ENCODE measurements around the gene DLG2.

Gene DLG2

DNA sequence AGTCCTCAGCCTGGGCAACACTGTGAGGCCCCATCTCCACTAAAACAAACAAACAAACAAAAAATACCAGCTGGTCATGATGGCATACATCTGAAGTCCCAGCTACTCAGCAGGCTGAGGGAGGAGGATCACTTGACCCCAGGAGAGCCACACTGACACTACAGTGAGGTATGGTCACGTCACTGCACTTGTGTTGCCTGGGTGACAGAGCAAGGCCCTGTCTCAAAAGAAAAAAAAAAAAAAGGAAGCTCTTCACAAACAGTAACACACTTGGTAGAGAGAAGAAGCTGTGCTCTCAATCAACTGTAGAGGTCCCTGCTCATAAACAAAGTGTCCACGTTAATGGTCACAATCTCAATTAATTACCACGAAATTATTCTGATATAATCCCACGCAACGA lies 1939.4 kb downstream of the DLG2 start:
- Histone ChIP-seq H3K27me3 (ENCODE audit: insufficient read depth, poor library complexity, severe bottlenecking) (no peaks in the 10 kb centered on the region), H3K27ac (replicated peaks) (no peak overlapping the region), H3K4me3 (replicated peaks; ENCODE audit: insufficient read depth, low read length) (no peak overlapping the region)
- TF ChIP-seq CTCF (IDR thresholded peaks at IDR 0.05; ENCODE audit: insufficient read depth, low read length) (no peak), SPI1 (IDR thresholded peaks at IDR 0.05; ENCODE audit: borderline replicate concordance, low read depth) (no peak), GABPA (IDR thresholded peaks at IDR 0.05; ENCODE audit: low read depth) (no peak), POLR2AphosphoS5 (IDR thresholded peaks at IDR 0.05; ENCODE audit: low read depth) (no peak)
- TF ChIP-seq, protein P1, sequence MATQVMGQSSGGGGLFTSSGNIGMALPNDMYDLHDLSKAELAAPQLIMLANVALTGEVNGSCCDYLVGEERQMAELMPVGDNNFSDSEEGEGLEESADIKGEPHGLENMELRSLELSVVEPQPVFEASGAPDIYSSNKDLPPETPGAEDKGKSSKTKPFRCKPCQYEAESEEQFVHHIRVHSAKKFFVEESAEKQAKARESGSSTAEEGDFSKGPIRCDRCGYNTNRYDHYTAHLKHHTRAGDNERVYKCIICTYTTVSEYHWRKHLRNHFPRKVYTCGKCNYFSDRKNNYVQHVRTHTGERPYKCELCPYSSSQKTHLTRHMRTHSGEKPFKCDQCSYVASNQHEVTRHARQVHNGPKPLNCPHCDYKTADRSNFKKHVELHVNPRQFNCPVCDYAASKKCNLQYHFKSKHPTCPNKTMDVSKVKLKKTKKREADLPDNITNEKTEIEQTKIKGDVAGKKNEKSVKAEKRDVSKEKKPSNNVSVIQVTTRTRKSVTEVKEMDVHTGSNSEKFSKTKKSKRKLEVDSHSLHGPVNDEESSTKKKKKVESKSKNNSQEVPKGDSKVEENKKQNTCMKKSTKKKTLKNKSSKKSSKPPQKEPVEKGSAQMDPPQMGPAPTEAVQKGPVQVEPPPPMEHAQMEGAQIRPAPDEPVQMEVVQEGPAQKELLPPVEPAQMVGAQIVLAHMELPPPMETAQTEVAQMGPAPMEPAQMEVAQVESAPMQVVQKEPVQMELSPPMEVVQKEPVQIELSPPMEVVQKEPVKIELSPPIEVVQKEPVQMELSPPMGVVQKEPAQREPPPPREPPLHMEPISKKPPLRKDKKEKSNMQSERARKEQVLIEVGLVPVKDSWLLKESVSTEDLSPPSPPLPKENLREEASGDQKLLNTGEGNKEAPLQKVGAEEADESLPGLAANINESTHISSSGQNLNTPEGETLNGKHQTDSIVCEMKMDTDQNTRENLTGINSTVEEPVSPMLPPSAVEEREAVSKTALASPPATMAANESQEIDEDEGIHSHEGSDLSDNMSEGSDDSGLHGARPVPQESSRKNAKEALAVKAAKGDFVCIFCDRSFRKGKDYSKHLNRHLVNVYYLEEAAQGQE (IDR thresholded peaks at IDR 0.05; ENCODE audit: insufficient replicate concordance, low read depth), result no peak
- DNase-seq (ENCODE audit: low read depth in 1 of 2, low spot score in 1 of 2), result no peak

DNA sequence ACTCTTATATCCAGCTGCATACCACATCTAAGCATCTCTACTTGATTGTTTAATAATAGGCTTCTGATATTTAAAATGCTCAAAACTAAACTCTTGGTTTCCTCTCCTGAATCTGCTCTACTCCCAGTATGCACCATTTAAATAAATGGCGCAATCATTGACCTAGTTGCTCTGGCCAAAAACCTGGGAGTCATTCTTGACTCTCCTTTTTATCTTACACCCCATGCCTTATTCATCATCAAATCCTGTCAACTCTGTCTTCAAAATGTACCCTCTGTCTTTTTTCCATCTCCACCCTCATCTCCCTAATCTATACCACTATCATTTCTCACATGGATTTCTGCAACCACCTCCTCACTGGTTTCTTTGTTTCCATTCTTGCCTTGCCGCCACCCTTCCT lies 1941.4 kb downstream of the DLG2 start:
- Histone ChIP-seq H3K4me3 (replicated peaks; ENCODE audit: insufficient read depth, low read length) (no peak overlapping the region), H3K27me3 (ENCODE audit: insufficient read depth, poor library complexity, severe bottlenecking) (no peaks in the 10 kb centered on the region), H3K27ac (replicated peaks) (no peak overlapping the region)
- DNase-seq (ENCODE audit: low read depth in 1 of 2, low spot score in 1 of 2), result no peak
- TF ChIP-seq POLR2AphosphoS5 (IDR thresholded peaks at IDR 0.05; ENCODE audit: low read depth), result no peak

DNA sequence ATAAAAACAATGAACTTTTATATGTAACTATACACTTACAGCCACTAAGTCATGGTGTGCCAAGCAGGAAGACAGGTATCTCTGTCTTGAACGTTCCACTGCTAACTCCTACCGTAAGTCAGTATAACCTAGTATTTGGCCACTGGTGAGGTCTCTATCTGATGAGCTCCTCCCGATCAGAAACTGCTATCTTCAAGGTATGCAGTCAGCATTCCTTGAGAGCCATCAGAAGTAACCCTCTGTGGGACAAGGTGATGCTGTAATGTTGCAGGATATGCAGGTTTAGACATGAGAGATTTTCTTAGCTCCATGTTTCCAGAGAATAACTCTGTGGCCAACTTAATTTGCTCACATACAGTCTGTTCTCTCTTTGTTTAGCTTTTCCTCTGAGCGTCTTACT lies 1943.1 kb downstream of the DLG2 start:
- DNase-seq (ENCODE audit: low read depth in 1 of 2, low spot score in 1 of 2), result no peak
- Histone ChIP-seq H3K27me3 (ENCODE audit: insufficient read depth, poor library complexity, severe bottlenecking) (no peaks in the 10 kb centered on the region), H3K27ac (replicated peaks) (no peak overlapping the region), H3K4me3 (replicated peaks; ENCODE audit: insufficient read depth, low read length) (no peak overlapping the region)
- TF ChIP-seq CTCF (IDR thresholded peaks at IDR 0.05; ENCODE audit: insufficient read depth, low read length) (no peak), GABPA (IDR thresholded peaks at IDR 0.05; ENCODE audit: low read depth) (no peak), SPI1 (IDR thresholded peaks at IDR 0.05; ENCODE audit: borderline replicate concordance, low read depth) (no peak), POLR2AphosphoS5 (IDR thresholded peaks at IDR 0.05; ENCODE audit: low read depth) (no peak)
- TF ChIP-seq, protein P1 (IDR thresholded peaks at IDR 0.05; ENCODE audit: insufficient replicate concordance, low read depth), result no peak

DNA sequence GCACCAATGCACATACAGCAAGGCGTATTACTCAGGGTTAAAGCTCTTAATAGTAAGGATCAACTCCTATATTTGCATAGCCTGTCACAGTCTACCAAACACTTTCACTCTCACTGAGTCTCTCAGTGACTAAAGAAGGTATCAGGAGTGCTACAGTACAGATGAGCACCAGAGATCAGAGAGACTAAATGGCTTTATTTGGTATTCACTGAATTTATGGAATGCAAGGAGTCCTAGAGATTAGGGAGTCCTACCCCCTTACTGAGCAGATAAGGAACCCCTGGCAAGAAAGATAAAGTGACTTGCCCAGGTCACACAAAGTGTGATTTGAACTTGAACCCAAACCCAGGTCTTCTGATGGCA lies 1944.6 kb downstream of the DLG2 start:
- Histone ChIP-seq H3K27ac (replicated peaks) (no peak overlapping the region), H3K4me3 (replicated peaks; ENCODE audit: insufficient read depth, low read length) (no peak overlapping the region), H3K27me3 (ENCODE audit: insufficient read depth, poor library complexity, severe bottlenecking) (no peaks in the 10 kb centered on the region)
- no peak for DNase-seq (ENCODE audit: low read depth in 1 of 2, low spot score in 1 of 2)
- TF ChIP-seq CTCF (IDR thresholded peaks at IDR 0.05; ENCODE audit: insufficient read depth, low read length), result no peak
